Ishikawa (cell line): ENCODE data around the gene FAM234A.

Source experiments
- CEBPB ChIP-seq: IDR thresholded peaks from 2 replicates; pipeline ENCODE4 v1.6.1; 2012
- CREB1 ChIP-seq: IDR thresholded peaks from 2 replicates; pipeline ENCODE4 v1.6.1; 2012; ENCODE audit warnings: low read depth
- EGR1 ChIP-seq: IDR thresholded peaks from 2 replicates; pipeline ENCODE4 v1.6.1; 2012
- EP300 ChIP-seq: IDR thresholded peaks from 2 replicates; pipeline ENCODE4 v1.6.1; 2012; ENCODE audit warnings: borderline replicate concordance
- FOXM1 ChIP-seq: IDR thresholded peaks from 2 replicates; pipeline ENCODE4 v1.6.1; 2012; ENCODE audit warnings: low read depth, borderline replicate concordance
- MAX ChIP-seq: IDR thresholded peaks from 2 replicates; pipeline ENCODE4 v1.6.1; 2012
- NFIC ChIP-seq: IDR thresholded peaks from 2 replicates; pipeline ENCODE4 v1.6.1; 2012
- RAD21 ChIP-seq: IDR thresholded peaks from 2 replicates; pipeline ENCODE4 v1.6.1; 2012; ENCODE audit warnings: low read depth
- REST ChIP-seq: IDR thresholded peaks from 2 replicates; pipeline ENCODE4 v1.6.1; 2012; ENCODE audit warnings: low read depth, mild to moderate bottlenecking
- TAF1 ChIP-seq: IDR thresholded peaks from 2 replicates; pipeline ENCODE4 v1.6.1; 2012; ENCODE audit warnings: low read depth, mild to moderate bottlenecking
- TCF12 ChIP-seq: IDR thresholded peaks from 2 replicates; pipeline ENCODE4 v1.6.1; 2012; ENCODE audit warnings: low read depth
- TEAD4 ChIP-seq: IDR thresholded peaks from 2 replicates; pipeline ENCODE4 v1.6.1; 2012
- USF1 ChIP-seq: IDR thresholded peaks from 2 replicates; pipeline ENCODE4 v1.6.1; 2012
- YY1 ChIP-seq: IDR thresholded peaks from 2 replicates; pipeline ENCODE4 v1.6.1; 2012; ENCODE audit warnings: low read depth
- ZBTB7A ChIP-seq: IDR thresholded peaks from 2 replicates; pipeline ENCODE4 v1.6.1; 2012; ENCODE audit warnings: low read depth

Gene FAM234A

GRCh38 chr16:188674-189073 lies 45.9 kb upstream of the FAM234A start:
- TF ChIP-seq RAD21, result peak; percentile 7; the same call in 1 of the 2 replicates
- no peak for TF ChIP-seq YY1
- TF ChIP-seq TEAD4, result no peak
- TF ChIP-seq TAF1, result no peak
- no peak for TF ChIP-seq CREB1

GRCh38 chr16:189604-190186 lies 44.9 kb upstream of the FAM234A start:
- no peak for TF ChIP-seq EP300
- TF ChIP-seq EGR1, result no peak
- no peak for TF ChIP-seq NFIC
- TF ChIP-seq YY1, result no peak
- TF ChIP-seq TAF1, result no peak
- no peak for TF ChIP-seq USF1
- no peak for TF ChIP-seq TCF12
- TF ChIP-seq MAX, result no peak
- no peak for TF ChIP-seq RAD21
- TF ChIP-seq CEBPB, result no peak
- no peak for TF ChIP-seq FOXM1
- no peak for TF ChIP-seq TEAD4
- TF ChIP-seq ZBTB7A, result no peak
- no peak for TF ChIP-seq REST

- TF ChIP-seq NFIC, result no peak
- no peak for TF ChIP-seq REST
- TF ChIP-seq ZBTB7A, result no peak
- no peak for TF ChIP-seq MAX
- TF ChIP-seq TAF1, result no peak
- no peak for TF ChIP-seq YY1
- TF ChIP-seq CEBPB, result no peak
- TF ChIP-seq TEAD4, result no peak
Observed at GRCh38 chr16:191831-192230, 42.8 kb upstream of the FAM234A start.

GRCh38 chr16:192686-193085 lies 41.9 kb upstream of the FAM234A start:
- TF ChIP-seq CREB1 (no peak), FOXM1 (no peak), TEAD4 (no peak), USF1 (no peak), TCF12 (no peak), NFIC (no peak)

GRCh38 chr16:193441-193840 lies 41.2 kb upstream of the FAM234A start:
- no peak for TF ChIP-seq YY1
- TF ChIP-seq RAD21, result no peak
- TF ChIP-seq CREB1, result no peak
- no peak for TF ChIP-seq TAF1
- no peak for TF ChIP-seq FOXM1
- TF ChIP-seq MAX, result no peak
- TF ChIP-seq CEBPB, result no peak
- no peak for TF ChIP-seq TEAD4
- no peak for TF ChIP-seq REST
- no peak for TF ChIP-seq USF1
- TF ChIP-seq EP300, result no peak
- TF ChIP-seq ZBTB7A, result no peak
